Fibroblast of gingiva (primary cell): ENCODE measurements around the gene BACH2.
"Not testable (repeated sequence)": the region's sequence is repeated elsewhere in the genome, so short reads cannot be mapped to it uniquely, and the experiment has no call there.

ENCODE experiments used
- DNase-seq: peaks from one replicate; pipeline ENCODE4 v3.0.0-alpha.2; 2011; ENCODE audit warnings: low read depth

Gene BACH2

DNA sequence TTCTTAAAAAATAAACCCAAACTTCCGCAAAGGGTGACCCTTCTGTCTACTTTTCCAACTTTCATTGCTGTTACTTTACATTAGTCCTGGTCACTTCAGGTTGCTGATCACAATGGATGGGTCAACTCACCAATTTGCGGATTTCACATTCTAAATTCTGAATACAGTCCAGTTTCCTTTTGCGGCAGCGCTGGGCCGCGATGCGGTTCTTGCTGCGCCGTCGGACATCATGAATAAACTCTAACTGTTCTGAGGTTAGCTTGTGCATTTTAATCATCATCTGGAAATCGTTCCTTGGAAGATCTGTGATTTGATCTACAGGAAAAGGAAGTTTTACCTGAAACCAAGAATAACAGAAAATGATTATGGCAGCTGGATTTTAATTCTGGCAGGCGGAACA is 358.6 kb downstream of the BACH2 start:
- DNase-seq = no peak

DNA sequence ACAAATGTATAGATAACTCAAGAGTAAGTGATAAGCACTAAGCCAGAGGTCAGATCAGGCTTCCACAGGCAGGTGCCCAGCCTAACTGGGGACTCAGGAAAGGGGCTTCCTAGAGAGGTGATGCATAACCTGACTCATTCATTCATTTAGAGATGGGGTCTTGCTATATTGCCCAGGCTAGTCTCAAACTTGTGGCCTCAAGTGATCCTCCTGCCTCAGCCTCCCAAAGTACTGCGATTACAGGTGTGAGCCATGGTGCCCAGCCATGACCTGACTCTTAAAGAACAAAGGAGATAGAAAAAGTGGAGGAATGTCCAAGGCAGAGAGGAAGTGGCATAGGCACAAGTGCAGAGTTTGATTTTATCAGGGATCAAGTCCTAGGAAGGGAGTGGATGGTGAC is 360.5 kb downstream of the BACH2 start:
- no peak for DNase-seq

DNA sequence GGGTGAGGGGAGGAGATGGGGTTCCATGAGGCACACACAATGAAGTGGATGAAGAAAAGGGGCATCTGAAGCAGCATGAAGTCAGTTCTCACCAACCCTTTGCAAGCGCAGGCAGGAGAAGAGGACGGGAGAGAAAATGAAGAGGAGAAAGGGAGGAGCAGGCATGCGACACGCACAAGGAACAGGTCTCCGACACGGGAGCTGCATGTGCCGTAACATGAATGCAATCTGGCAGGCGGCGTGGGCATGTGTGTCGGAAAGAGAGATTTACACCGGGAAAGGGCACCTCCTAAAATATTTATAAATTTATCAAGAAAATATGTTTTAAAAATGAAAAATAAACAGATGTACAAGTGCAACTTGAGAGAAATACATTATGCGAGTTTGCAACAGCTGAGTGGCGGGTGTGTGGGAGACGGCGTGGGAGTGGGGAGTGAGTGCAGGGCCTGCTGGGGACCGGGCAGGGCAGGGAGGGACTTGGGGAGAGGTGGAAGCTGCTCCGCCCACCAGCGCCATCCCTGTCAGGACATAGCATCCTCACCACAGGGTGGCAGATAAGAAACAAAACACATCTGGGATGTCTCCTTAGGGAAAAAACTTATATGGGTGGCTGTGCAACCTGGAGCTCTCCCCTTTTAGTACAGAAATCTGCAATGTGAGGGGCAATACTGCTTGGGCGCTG is 361.8 kb downstream of the BACH2 start:
- DNase-seq = no peak

DNA sequence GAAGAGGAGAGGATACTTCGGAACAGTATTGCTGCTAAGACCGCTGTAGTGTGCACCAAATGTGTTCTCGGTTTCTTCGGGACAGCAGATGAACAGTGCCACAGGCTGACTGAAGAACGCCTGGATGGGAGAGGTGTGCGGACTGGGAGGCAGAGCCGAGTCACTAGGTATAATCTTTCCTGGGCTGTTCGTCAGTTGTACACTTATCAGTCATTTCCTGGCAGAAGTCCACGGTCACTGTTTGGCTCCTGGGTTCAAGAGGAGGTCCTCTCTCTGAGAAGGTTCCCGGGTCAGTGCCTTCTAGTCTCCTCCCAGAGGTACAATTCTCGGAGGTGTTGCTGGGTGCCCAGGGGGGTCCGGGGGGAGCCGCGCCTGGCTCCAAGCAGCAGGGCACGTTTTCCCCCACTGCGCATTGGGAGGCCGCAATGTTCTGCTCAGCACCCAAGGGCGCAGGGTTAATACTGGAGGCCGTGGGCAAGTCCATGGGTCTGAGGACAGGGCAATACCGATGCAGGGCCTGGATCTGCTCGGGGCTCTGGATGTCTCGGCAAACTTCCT is 364.3 kb downstream of the BACH2 start:
- DNase-seq = no peak

DNA sequence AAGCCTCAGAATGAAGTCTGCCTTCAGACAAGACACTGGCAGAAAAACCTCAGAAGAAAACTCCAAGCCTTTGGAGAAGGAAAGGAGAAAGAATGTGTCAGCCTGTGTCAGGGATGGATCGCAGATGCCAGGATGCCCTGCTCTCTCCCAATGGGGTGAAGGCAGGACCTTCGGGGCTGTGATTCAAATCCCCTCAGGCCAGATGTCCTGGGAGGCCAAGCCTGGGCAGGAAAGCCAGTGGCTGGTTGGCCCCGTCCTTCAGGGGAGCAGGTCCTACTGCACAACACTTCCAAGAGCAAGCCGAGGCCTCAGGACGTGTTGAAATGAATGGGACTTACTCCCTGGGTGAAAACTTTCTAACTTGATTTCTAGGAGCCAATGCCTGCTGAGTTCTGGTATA is 365.9 kb downstream of the BACH2 start:
- no peak for DNase-seq

DNA sequence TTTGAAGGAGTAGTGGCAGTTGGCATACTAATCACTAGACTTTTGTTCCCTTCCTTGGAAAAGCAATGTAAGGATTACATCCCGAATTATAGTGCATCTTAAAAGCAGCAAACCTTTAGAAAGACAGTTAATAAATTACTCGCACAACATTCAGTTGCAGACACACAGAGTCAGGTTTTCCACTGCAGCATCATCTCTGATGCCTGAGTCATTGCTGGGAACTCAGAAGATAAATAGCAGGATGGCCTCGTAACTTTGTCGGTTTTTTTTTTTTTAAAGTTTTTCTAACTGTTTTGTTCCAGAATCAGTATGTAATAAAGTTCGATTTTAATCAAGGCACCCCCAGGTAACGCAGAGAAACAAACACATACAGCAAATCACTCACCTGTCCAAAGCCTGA is 368.0 kb downstream of the BACH2 start:
- no peak for DNase-seq

DNA sequence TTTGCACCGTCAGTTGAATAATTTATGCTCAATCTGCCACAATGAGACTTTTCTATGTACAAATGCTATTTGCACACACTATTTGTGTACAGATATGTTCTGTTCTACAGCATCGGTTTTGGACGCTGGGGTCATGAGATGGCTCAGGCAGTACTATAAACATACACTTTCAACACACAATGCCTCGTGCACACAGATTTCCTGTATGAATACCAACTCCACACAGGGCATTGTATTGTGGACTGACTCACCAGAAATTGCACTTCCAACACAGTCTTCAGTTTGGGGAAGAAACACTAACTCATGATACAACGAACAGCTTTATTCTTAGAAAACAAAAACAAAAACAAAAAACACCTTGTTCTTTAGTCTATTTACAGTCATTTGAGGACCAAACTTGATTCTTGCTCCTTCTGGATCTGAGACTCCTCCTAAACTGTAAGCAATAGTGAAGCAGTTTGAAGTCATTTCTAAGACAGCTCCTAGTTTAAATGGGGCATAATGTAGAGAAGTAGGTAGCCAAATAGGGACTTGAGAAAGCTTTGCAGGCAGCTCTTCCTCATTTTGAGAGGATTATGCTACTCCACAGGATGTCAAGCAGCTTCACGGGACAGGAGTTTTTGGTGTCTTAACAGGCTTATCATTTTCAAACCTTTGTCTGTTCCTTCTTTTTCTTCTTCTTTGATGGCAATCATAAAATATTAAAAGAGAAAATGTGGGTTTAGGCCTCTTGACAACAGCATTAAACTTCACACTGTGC is 368.7 kb downstream of the BACH2 start:
- no peak for DNase-seq

DNA sequence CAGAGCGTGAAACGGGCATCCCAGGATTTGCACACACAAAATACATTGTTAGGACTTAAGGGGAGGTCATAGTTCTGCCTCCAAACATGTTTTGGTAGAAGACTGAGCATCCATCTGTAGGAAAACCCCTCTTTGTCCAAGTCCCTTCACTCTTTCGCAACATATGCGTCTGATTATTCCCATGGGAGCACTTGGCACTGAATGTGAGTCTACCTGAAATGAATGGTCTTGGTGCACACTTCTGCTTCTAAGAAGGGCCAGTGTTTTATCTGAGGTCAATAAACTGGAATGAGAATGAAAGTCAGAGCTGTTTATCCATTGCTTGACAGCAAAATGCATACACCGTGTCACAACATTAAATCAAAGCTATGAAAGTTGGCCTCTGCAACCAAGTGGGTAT is 369.4 kb downstream of the BACH2 start:
- DNase-seq = no peak

DNA sequence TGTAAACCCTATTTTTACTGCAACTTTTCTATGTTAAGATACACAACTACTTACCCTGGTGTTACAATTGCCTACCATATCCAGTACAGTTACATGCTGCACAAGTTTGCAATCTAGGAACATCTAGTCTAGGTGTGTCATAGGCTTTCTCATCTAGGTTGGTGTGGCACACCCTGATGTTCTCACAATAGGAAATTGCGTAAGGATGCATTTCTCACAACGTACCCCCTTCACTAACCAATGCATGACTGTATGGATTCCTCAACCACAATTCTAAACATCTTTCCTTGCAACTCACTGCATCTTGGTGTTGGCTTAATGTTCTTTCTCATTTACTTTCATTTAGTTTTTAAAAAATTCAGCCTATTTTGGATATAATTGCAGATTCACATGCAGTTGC is 370.8 kb downstream of the BACH2 start:
- no peak for DNase-seq

DNA sequence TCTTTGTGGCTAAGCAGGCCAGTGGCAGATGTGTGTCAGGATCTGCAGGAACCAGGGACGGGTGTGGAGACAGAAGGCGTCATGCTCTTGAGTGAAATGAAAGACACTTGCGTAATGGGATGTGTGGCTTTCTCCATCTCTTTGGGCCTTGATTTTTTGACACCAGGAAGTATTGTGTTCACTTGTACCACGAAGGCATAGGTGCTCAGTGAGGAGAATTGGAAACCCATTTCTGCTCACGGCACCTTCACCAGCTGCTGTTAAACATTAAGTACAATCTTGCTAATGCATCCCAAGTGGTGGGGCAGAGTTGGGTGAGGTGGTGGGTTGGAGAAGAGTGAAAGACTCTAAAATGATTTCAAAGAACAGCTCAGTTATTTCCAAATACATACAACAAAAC is 372.4 kb downstream of the BACH2 start:
- no peak for DNase-seq

DNA sequence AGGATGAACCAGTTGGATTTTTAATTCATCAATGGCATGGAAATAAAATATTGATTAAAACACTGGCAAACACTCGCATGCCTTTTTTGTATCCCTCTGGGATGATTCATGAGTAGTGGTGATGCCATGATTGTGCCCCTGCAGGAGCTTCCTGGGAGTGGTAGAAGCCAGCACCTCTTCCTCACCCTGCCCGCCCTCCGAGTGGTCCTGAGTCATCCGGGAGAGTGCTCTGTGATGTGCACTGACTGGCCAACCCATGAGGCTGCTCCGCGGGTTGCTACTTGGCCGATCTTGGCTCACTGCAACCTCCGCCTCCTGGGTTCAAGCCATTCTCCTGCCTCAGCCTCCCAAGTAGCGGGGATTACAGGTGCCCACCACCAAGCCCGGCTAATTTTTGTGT is 375.0 kb downstream of the BACH2 start:
- DNase-seq = no peak

DNA sequence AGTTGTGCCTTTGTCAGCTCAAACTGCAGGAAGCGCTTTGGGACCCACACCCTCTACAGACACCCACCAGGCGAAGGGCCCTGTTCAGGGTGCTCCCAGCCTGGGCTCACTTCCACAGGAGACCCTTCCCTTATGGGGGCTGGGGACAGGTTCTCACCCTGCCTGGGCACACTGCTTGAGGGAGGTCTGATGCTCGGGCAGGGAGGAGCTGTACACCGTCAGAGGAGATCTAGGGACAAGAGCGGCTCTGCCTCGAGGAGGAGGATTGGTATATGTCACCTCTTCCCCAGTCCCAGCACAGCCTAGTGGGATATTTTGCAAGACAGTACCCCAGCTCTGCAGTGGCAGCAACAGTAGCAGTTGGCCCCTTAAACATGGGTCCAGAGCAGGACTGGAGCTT is 375.4 kb downstream of the BACH2 start:
- DNase-seq = no peak

DNA sequence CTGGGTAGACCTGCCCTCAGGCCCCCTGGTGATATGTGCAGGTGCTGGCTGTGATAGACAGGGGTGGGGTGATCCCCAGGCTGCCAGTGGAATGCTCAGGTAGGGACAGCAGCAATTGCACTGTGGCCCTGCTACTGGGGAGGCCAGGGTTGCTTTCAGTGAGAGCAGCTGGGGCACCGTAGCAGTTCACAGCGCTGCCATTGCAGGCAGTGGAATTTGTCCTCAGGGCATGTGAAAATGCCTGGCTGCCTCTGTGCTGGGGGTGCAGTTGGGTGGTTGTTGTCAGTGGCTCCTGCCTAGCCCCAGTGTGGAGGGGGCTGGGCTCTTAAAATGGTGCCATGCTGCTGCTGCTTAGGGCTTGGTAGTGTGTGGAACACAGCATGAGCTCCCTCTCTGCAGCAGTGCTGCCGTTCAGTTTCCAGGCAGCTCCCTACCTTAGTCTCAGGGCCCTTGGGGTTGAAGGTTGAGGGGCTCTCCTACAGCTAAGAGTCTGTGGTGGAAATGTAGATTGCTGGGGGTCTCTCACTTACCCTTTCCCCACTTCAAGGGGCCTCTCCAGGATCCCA is 378.8 kb downstream of the BACH2 start:
- no peak for DNase-seq

DNA sequence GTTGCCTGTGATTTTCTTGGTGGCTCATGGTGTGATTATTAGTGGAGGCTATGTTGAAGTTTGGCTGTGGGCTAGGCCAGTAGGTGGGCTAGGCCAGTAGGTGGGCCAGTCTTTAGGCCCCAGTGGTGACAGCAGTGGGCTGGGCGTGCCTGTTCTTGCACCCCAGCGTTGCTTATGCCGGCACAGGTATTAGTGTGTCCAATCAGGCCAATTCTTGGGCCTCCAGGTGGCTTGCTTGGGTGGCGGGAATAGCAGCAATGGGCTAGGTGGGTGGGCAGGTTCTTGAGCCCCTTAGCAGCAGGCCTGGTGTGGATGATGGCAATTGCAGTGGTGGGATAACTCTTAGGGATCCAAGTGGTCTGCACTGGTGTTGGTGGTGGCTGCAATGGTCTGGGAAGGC is 379.4 kb downstream of the BACH2 start:
- no peak for DNase-seq

DNA sequence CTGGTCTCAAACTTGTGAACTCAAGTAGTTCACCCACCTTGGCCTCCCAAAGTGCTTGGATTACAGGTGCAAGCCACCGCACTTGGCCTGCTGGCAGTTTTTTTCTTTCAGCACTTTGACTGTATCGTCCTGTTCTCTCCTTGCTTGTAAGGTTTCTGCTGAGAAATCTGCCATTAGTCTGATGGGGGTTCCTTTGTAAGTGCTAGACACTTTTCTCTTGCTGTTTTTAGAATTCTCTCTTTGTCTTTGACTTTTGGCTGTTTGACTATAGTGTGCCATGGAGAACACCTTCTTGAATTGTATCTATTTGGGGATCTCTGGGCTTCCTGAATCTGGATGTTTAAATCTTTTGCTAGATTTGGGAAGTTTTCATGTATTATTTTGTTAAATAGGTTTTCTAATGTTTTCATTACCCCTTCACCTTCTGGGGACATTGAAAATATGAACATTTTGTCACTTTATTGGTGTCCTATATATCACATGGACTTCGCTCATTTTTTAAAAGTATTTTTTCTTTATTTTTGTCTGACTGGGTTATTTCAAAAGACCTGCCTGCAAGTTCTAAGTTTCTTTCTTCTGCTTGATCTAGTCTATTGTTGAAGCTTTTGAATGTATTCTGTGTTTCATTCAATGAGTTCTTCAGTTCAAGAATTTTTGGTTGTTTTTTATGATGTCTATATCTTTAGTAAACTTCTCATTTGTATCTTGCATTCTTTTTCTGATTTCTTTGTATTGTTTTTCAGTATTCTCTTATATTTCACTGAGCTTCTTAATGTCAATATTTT is 380.3 kb downstream of the BACH2 start:
- no peak for DNase-seq

DNA sequence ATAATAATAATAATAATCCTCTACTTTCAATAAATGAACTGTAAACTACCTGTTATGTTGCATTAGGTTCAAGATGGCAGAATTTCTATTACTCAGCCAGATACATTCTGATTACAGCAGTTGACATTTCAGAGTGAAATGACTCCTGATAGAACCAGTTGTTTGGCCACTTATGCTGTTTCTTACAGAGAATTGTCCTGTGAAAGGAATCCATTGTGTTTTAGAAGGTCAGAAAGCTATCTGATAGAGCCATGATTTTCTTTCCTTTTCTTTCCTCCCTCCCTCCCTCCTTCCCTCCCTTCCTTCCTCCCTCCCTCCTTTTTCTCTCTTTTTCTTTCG is 385.8 kb downstream of the BACH2 start:
- DNase-seq = no peak

DNA sequence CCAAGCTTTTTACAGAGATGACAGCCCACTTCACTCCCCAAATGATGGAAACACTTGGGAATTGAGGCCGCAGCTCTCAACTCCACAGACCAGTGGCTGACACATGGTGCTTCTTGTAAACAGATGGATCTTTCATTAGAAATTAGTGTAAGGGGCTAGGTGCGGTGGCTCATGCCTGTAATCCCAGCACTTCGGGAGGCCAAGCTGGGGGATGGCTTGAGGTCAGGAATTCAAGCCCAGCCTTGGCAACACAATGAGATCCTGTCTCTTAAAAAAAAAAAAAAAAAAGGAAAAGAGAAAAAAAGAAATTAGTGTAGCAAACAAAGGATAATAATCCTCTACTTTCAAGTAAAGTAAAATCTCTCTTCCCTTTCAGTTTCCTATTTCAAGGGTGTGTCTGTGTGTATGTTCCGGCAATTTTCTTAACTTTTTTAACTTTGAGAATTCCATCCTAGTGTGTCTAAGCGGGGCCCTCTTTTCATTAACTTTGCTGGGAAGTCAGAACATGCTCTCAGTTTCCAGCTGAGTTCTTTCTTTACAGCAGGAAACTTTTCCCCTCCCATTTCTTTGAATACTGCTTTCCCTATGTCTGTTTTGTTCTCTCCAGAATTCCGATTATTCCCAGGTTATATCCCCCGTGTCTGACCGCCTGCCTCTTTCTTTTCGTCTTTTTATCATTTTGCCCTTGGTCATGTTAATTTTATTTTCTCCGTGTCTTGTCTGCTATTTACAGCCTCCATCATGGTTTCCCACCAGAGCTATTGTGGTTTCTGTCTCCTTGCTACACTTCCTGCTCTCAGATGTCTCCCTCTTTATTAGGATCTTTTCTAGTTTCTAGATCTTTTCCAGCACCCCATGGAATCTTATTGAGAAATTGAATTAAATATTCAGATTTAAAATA is 386.4 kb downstream of the BACH2 start:
- not testable (repeated sequence) for DNase-seq

DNA sequence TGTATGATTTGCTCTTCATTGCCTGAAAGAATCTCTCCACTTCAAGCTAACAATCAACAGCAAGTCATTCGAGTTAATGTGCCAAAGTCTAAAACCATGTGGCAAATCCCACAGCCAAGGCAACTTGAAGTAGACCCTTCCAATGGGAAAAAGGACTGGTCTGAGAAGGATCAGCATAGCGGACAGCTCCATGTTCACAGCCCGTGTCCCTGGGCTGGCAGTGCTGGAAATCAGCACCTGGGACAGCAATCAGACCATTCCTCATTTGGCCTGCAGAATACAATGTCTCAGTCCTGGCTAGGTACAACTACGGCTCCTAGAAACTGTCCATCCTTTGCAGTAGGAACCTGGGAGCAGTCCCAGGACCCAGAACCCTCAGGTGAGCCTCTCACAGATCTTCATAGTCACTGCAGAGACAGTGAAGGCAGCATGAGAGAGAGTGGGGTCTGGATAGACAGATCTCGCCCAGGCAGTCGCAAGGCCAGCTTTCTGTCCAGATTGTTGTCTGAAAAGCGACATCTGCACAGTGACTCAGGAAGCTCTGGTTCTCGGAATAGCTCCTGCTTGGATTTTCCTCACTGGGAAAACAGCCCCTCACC is 401.3 kb downstream of the BACH2 start:
- peak; percentile 26 for DNase-seq

DNA sequence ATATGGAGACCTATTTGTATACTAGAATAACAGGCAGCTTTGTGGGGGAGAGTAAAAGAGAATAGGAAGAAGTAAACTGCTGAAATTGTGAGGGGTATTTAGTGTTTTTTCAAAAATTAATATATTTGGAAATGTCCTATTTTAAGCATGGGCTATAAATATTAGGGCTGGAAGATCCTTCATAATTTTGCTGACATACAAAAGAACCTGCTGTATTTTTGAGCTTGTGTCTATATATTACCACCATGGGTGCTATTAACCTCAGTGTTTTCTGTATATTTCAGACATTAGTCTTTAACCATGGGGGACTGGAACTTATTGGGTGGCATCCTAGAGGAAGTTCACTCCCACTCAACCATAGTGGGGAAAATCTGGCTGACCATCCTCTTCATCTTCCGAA is 402.5 kb downstream of the BACH2 start, which contains the start of gene GJA10:
Gene GJA10, plus strand, starts transcription at position 301 of the 400 bp plus-strand sequence. Its CDS starts 0 bp downstream, at position 301.
- DNase-seq = no peak

DNA sequence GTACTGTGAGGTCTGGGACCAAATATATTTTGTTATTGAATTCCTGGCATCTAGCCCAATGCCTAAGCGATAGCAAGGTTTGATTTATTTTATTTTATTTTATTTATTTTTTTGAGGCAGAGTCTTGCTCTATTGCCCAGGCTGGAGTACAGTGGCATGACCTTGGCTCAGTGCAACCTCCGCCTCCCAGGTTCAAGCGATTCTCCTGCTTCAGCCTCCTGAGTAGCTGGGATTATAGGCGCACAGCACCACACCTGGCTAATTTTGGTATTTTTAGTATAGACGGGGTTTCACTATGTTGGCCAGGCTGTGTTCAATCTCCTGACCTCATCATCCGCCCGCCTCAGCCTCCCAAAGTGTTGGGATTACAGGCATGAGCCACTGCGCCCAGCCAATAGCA is 404.1 kb downstream of the BACH2 start:
- not testable (repeated sequence) for DNase-seq
